ENCODE measurements around the gene C12orf50.

GRCh38 chr12:87931812-87932211 lies 97.4 kb downstream of the C12orf50 start:
- no peak for TF ChIP-seq CTCF (IDR thresholded peaks at IDR 0.05 in 8 of 11, conservative IDR thresholded peaks at IDR 0.05 in 3 of 11)
- no peak for TF ChIP-seq POLR2AphosphoS5 (IDR thresholded peaks at IDR 0.05)

All from spleen (tissue), 7 donors.